ENCODE results near the gene RAB11FIP3. TPM values are rescaled to one million over a fixed set of nuclear protein-coding genes. Genes with fewer than 3 reads are reported as not detected.

Gene RAB11FIP3
- total RNA-seq, 1 donor from 2014 or later, result 27.4 TPM

DNA sequence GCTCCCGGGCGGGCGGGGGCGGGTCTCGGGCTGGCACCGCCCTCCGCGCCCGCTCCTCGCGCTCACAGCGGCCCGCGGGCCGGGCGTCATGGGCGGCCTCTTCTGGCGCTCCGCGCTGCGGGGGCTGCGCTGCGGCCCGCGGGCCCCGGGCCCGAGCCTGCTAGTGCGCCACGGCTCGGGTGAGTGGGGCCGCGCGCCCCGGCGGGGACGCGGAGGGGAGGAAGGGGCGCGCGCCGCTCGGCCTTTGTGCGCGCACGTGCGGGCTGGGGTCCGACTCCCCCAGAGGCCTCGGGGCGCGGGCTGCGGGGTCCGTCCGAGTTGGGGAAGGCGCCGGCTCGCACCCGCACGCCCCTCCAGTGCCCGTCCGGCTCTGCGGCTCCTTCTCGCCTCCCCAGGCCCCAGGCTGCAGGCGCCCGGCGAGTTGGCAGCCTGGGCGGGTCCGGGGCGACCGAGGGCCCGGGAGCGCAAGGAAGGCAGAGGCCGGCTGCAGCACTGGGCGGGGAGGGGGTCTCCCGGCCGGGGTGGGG lies 28.3 kb upstream of the RAB11FIP3 start, which contains the start of gene NME4:
NME4 (plus strand) TSS at position 65 of the 527 bp plus-strand sequence; CDS start at position 89, 24 bp downstream.
- intact Hi-C loops (cut with micrococcal nuclease), result no loop called here
- H3K4me1 ChIP-seq, result peaks cover 35% of the 10 kb centered on the region

DNA sequence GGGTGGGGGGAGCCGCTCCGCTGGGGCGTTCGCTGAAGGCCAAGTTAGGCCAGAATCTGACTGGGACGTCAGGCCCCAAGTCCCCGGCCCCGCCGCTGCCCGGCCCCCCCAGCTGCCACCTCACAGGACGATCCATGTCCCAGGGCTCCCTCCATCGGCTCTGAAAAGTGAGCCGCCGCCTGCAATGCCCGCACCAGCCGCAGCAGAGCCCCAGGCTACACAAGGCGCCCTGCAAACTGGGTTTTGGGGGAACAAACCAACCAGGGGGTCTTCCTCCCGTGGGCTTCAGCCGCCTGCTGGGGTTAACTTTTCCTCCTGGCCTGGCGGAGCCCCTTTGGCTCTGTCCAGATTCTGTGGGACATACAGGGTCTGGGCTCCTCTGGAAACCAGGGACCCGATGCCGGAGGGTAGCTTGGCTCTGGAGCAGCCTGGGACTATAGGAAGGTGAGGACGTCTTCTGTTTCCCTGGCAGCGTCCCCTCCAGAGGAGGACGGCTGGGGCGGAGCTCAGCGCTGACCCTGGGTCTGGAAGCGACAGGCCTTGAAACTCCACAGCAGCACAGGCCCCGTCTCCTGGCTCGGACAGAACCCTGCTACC lies 27.6 kb upstream of the RAB11FIP3 start:
- peak overlapping the region; percentile 75 for H3K4me3 ChIP-seq
- DNase-seq, result peak; percentile 74
- peak overlapping the region; percentile 91 for H3K27ac ChIP-seq (replicated peaks)
- no peaks in the 10 kb centered on the region for H3K27me3 ChIP-seq (ENCODE audit: low read depth)
- TF ChIP-seq, protein P1, sequence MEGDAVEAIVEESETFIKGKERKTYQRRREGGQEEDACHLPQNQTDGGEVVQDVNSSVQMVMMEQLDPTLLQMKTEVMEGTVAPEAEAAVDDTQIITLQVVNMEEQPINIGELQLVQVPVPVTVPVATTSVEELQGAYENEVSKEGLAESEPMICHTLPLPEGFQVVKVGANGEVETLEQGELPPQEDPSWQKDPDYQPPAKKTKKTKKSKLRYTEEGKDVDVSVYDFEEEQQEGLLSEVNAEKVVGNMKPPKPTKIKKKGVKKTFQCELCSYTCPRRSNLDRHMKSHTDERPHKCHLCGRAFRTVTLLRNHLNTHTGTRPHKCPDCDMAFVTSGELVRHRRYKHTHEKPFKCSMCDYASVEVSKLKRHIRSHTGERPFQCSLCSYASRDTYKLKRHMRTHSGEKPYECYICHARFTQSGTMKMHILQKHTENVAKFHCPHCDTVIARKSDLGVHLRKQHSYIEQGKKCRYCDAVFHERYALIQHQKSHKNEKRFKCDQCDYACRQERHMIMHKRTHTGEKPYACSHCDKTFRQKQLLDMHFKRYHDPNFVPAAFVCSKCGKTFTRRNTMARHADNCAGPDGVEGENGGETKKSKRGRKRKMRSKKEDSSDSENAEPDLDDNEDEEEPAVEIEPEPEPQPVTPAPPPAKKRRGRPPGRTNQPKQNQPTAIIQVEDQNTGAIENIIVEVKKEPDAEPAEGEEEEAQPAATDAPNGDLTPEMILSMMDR (IDR thresholded peaks at IDR 0.05; ENCODE audit: borderline replicate concordance), result peak; percentile 63
- peaks cover 6% of the 10 kb centered on the region for H3K36me3 ChIP-seq
- peaks cover 42% of the 10 kb centered on the region for H3K4me1 ChIP-seq
- no peaks in the 10 kb centered on the region for H3K9me3 ChIP-seq (replicated peaks)
- intact Hi-C loops (cut with micrococcal nuclease), result no loop called here

More for the DNA sequence above, 28.3 kb upstream of the RAB11FIP3 start, which contains the start of gene NME4:
- Histone ChIP-seq H3K27ac (replicated peaks) (peak within 1 kb of the TSS; percentile 91), H3K36me3 (peaks cover 6% of the 10 kb centered on the region), H3K9me3 (replicated peaks) (no peaks in the 10 kb centered on the region), H3K27me3 (ENCODE audit: low read depth) (no peaks in the 10 kb centered on the region), H3K4me3 (peak within 1 kb of the TSS; percentile 75)
- DNase-seq, result no peak
- TF ChIP-seq, protein P1 (IDR thresholded peaks at IDR 0.05; ENCODE audit: borderline replicate concordance), result no peak

DNA sequence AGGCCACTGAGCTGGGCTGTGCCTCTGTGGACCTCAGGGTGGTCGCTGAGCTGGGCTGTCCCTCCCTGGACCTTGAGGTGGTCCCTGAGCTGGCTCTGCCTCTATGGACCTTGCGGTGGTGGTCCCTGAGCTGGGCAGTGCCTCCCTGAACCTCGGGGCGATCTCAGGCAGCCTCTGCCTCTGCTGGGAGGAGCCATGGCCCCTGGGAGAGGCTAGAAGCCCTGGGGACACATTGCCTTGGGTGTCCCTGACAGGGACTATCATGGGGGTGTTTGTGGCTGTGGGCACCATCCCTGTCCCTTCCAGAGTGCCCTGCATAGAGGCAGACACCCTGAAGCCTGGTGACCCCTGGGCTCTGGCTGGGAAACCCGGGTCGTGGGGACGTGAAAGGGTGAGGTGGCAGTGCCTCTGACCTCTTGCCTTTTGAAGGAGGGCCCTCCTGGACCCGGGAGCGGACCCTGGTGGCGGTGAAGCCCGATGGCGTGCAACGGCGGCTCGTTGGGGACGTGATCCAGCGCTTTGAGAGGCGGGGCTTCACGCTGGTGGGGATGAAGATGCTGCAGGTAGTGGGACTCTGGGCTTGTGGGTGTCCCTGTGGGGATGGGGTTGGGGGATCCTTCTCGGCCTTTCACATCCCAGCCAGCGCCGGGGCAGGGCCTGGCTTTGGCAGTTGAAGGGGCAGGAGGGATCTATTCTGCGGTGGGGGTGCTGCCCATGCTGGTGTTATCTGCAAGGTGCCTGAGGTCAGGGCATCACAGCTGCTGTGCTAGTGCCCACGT lies 26.7 kb upstream of the RAB11FIP3 start:
- Histone ChIP-seq H3K27ac (replicated peaks) (peak overlapping the region; percentile 91), H3K27me3 (ENCODE audit: low read depth) (no peaks in the 10 kb centered on the region), H3K36me3 (peaks cover 6% of the 10 kb centered on the region), H3K9me3 (replicated peaks) (no peaks in the 10 kb centered on the region), H3K4me1 (peaks cover 42% of the 10 kb centered on the region), H3K4me3 (peak overlapping the region; percentile 75)
- TF ChIP-seq, protein P1 (IDR thresholded peaks at IDR 0.05; ENCODE audit: borderline replicate concordance), result no peak
- DNase-seq, result no peak
- intact Hi-C loops (cut with micrococcal nuclease), result no loop called here

DNA sequence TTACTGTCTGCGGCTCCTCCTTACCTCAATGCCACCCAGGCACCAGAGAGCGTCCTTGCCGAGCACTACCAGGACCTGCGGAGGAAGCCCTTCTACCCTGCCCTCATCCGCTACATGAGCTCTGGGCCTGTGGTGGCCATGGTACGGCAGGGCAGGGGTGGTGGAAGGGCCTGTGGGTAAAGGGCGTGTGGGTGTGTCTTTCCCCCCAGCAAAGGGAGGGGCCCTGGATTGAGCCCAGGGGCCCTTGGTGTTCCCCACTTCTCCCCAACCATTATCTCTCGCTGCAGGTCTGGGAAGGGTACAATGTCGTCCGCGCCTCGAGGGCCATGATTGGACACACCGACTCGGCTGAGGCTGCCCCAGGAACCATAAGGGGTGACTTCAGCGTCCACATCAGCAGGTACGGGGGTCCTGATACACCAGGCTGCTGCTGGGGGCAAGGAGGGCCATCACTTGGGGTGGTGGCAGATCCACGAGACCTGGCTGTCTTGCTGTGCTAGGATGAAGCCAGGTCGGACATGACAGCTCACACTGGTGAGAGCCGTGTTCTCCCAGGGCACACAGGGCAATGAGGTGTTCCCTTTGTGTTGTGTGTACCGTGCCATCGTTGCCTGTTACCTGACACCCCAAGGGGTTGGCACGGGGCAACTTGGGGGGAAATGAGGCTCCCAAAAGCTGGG lies 26.0 kb upstream of the RAB11FIP3 start:
- Histone ChIP-seq H3K36me3 (peaks cover 6% of the 10 kb centered on the region), H3K27me3 (ENCODE audit: low read depth) (no peaks in the 10 kb centered on the region), H3K27ac (replicated peaks) (no peak overlapping the region), H3K4me1 (peaks cover 42% of the 10 kb centered on the region), H3K9me3 (replicated peaks) (no peaks in the 10 kb centered on the region), H3K4me3 (no peak overlapping the region)
- no peak for DNase-seq
- TF ChIP-seq, protein P1 (IDR thresholded peaks at IDR 0.05; ENCODE audit: borderline replicate concordance), result no peak
- intact Hi-C loops (cut with micrococcal nuclease), result no loop called here

DNA sequence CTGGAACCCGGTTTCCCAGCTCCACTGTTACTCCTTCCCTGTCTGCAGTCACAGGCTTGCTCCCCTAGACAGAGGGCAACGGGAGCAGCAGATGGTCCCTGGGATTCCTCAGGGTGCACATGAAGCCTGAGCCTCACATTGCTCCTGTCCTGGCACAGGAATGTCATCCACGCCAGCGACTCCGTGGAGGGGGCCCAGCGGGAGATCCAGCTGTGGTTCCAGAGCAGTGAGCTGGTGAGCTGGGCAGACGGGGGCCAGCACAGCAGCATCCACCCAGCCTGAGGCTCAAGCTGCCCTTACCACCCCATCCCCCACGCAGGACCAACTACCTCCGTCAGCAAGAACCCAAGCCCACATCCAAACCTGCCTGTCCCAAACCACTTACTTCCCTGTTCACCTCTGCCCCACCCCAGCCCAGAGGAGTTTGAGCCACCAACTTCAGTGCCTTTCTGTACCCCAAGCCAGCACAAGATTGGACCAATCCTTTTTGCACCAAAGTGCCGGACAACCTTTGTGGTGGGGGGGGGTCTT lies 25.3 kb upstream of the RAB11FIP3 start:
- Histone ChIP-seq H3K27ac (replicated peaks) (peak overlapping the region; percentile 96), H3K36me3 (peaks cover 6% of the 10 kb centered on the region), H3K4me3 (peak overlapping the region; percentile 80), H3K27me3 (ENCODE audit: low read depth) (no peaks in the 10 kb centered on the region), H3K4me1 (peaks cover 42% of the 10 kb centered on the region), H3K9me3 (replicated peaks) (no peaks in the 10 kb centered on the region)
- no peak for DNase-seq
- intact Hi-C loops (cut with micrococcal nuclease), result no loop called here
- TF ChIP-seq, protein P1 (IDR thresholded peaks at IDR 0.05; ENCODE audit: borderline replicate concordance), result no peak
